Type B pancreatic cell (in vitro differentiated cells): ENCODE measurements around the gene ZNF3. TPM values are rescaled to one million over a fixed set of nuclear protein-coding genes. Genes with fewer than 3 reads are reported as not detected.

ENCODE experiments used
- DNase-seq: peaks from one replicate; pipeline ENCODE4 v3.0.0; 2021; ENCODE audit warnings: mixed read lengths; ENCODE audit not compliant: unreplicated experiment; ENCODE audit errors: extremely low spot score
- H3K27ac Mint-ChIP-seq: 2 replicates; pipeline ENCODE4 v1.8.0; 2021; ENCODE audit warnings: mild to moderate bottlenecking, mixed read lengths
- H3K27me3 Mint-ChIP-seq: 2 replicates; pipeline ENCODE4 v1.8.0; 2021; ENCODE audit warnings: mixed read lengths
- H3K36me3 Mint-ChIP-seq: 2 replicates; pipeline ENCODE4 v1.8.0; 2021; ENCODE audit warnings: mixed read lengths
- H3K4me1 Mint-ChIP-seq: one replicate; pipeline ENCODE4 v1.8.0; 2021; ENCODE audit warnings: mixed read lengths; ENCODE audit not compliant: unreplicated experiment
- H3K4me3 Mint-ChIP-seq: 2 replicates; pipeline ENCODE4 v1.8.0; 2021; ENCODE audit warnings: mild to moderate bottlenecking, mixed read lengths
- H3K9me3 Mint-ChIP-seq: 2 replicates; pipeline ENCODE4 v1.8.0; 2021; ENCODE audit warnings: mixed read lengths
- total RNA-seq: library from RNA; stranded (reverse); gene quantifications from 2 replicates; pipeline ENCODE4 v1.2.1, GENCODE V29; 2021; ENCODE audit warnings: low replicate concordance
- TF ChIP-seq, protein P1 (sequence below): fragments of 200-600 bp; sonication (generic); conservative IDR thresholded peaks from 2 replicates; pipeline ENCODE4 v1.5.0; 2021; ENCODE audit warnings: antibody characterized with exemption, mild to moderate bottlenecking

The ZNF3 gene
- total RNA-seq, 1 donor from 2014 or later = 66.6 TPM

DNA sequence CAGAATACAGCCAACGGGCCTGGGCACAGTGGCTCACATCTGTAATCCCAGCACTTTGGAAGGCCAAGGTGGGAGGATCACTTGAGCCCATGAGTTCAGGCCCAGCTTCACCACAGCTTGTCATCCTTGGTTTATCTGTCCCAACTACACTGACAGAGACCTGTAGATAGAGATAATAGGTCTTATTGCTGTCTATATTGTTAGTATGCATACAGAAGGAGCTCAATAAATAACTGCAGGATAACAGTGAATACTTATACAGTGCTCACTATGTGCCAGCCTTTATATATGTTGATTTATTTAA, 39.2 kb upstream of the ZNF3 start:
- TF ChIP-seq, protein P1, sequence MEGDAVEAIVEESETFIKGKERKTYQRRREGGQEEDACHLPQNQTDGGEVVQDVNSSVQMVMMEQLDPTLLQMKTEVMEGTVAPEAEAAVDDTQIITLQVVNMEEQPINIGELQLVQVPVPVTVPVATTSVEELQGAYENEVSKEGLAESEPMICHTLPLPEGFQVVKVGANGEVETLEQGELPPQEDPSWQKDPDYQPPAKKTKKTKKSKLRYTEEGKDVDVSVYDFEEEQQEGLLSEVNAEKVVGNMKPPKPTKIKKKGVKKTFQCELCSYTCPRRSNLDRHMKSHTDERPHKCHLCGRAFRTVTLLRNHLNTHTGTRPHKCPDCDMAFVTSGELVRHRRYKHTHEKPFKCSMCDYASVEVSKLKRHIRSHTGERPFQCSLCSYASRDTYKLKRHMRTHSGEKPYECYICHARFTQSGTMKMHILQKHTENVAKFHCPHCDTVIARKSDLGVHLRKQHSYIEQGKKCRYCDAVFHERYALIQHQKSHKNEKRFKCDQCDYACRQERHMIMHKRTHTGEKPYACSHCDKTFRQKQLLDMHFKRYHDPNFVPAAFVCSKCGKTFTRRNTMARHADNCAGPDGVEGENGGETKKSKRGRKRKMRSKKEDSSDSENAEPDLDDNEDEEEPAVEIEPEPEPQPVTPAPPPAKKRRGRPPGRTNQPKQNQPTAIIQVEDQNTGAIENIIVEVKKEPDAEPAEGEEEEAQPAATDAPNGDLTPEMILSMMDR = no peak
- DNase-seq = no peak
- no peaks in the 10 kb centered on the region for H3K9me3 Mint-ChIP-seq
- peak overlapping the region; percentile 95 for H3K4me3 Mint-ChIP-seq
- H3K27ac Mint-ChIP-seq = peak overlapping the region; percentile 99
- no peaks in the 10 kb centered on the region for H3K27me3 Mint-ChIP-seq
- H3K36me3 Mint-ChIP-seq = peaks cover 12% of the 10 kb centered on the region
- peaks cover 13% of the 10 kb centered on the region for H3K4me1 Mint-ChIP-seq

DNA sequence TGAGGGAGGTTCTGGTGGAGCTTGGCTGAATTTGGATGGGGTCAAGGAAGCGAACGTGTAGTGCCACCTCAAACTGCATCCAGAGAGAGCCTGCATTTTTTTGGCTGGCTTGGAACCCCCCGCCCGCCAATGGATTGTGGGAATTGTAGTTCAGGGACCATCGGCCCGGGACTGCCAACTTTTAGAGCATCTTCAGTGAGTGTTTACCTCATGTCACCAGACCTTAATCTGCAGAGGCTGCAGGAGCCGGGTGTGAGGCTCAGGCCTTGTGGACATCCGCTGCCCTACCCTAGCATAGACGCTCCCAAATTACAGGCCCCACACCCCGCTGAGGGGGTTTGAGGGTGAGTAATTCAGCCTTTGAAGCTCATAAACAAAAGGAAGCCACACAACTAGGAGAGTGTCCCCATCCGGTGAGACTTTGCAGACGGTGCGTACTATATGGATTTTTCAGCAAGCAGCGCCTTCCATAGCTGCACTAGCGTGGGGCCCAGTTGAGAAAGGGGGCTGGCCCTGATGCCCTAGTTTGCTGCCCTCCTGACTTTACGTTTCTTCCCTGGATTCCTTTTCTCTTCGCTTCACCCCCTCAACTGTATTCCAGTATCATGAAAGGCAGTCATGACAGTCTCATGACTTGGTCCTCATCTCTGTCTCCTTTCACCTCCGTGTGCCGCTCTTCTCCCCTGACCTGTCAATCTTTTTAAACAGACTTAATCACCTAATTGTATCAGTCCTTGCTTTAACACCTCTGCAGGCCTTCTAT, 38.6 kb upstream of the ZNF3 start:
- Mint-ChIP-seq H3K9me3 (no peaks in the 10 kb centered on the region), H3K27me3 (no peaks in the 10 kb centered on the region)

DNA sequence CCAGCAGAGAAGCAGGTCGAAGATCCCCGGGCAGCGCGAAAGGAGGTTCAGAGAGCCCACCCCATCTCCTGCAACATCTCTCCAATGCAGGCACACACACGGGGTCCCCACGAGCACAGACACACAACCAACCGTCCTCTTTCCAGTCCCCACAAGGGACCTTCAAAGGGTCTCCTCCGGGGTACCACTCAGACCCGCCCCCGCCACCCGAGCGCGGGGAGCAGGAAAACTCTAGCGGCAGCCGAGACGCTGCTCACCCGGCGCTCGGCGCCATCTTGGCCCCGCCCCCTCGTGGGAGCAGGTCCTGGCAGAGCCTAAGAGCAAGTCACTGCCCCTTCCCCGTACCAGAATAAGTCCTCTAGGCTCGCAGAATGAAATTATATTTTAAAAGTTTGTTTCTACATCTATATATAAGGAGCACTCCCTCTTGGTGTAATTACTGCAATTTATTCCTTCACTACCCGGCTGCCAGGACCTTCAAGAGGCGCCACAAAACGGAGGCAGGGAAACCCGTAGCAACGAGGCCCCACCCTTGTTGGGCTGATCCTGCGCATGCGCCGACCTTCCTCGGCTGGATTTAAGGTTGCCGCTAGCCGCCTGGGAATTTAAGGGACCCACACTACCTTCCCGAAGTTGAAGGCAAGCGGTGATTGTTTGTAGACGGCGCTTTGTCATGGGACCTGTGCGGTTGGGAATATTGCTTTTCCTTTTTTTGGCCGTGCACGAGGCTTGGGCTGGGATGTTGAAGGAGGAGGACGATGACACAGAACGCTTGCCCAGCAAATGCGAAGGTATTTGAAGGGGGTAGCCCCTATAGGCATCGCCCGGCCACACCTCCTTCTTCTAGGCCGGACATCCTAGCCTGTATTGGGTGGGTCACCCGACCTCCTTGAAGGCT, 37.8 kb upstream of the ZNF3 start, which contains the start of the genes CNPY4 and TAF6:
Gene CNPY4, plus strand, starts transcription at position 563 of the 898 bp plus-strand sequence. Its CDS starts 111 bp downstream, at position 674.
Gene TAF6, minus strand, starts transcription at position 287 of the 898 bp plus-strand sequence. CDS start 5,149 bp downstream, outside the sequence.
- H3K4me1 Mint-ChIP-seq = peaks cover 8% of the 10 kb centered on the region
- H3K36me3 Mint-ChIP-seq = peaks cover 12% of the 10 kb centered on the region
- DNase-seq = peak; percentile 92
- no peaks in the 10 kb centered on the region for H3K27me3 Mint-ChIP-seq
- H3K27ac Mint-ChIP-seq = peak within 1 kb of the TSS; percentile 99
- peak within 1 kb of the TSS; percentile 95 for H3K4me3 Mint-ChIP-seq
- TF ChIP-seq, protein P1 = peak; percentile 43
- no peaks in the 10 kb centered on the region for H3K9me3 Mint-ChIP-seq

More for the DNA sequence above, 38.6 kb upstream of the ZNF3 start:
- peak overlapping the region; percentile 95 for H3K4me3 Mint-ChIP-seq
- H3K27ac Mint-ChIP-seq = peak overlapping the region; percentile 99
- DNase-seq = no peak
- peaks cover 12% of the 10 kb centered on the region for H3K36me3 Mint-ChIP-seq
- H3K4me1 Mint-ChIP-seq = peaks cover 13% of the 10 kb centered on the region
- TF ChIP-seq, protein P1 = no peak

DNA sequence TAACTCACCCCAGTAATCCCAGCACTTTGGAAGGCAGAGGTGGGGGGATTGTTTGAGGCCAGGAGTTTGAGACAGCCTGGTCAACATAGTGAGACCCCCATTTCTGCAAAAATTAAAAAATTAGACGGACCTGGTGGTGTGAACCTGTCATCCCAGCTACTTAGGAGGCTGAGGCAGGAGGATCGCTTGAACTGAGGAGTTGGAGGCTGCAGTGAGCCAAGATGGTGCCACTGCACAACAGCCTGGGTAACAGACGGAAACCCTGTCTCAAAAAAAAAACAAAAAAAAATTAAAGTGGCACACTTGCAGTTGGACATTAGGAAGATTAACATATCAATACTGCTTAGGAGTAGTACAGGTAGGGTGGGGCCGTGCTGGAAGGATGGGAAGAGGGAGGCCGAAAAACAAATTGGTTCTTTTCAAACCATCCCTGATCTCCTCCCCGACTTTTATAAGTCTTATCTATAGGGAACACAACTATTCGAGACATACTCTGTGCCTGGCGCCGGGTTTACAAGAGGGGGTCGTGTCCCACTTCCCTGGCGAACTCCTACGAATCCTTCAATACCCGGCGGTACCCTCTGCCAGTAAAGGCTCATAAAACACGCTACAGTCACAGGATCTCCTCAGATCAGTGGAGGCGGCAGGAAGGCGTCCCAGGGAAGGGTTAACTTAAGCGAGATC, 37.0 kb upstream of the ZNF3 start:
- Mint-ChIP-seq H3K4me1 (peaks cover 7% of the 10 kb centered on the region), H3K4me3 (peak overlapping the region; percentile 95), H3K36me3 (peaks cover 12% of the 10 kb centered on the region), H3K9me3 (no peaks in the 10 kb centered on the region), H3K27me3 (no peaks in the 10 kb centered on the region), H3K27ac (peak overlapping the region; percentile 99)
- DNase-seq = no peak
- TF ChIP-seq, protein P1 = no peak

DNA sequence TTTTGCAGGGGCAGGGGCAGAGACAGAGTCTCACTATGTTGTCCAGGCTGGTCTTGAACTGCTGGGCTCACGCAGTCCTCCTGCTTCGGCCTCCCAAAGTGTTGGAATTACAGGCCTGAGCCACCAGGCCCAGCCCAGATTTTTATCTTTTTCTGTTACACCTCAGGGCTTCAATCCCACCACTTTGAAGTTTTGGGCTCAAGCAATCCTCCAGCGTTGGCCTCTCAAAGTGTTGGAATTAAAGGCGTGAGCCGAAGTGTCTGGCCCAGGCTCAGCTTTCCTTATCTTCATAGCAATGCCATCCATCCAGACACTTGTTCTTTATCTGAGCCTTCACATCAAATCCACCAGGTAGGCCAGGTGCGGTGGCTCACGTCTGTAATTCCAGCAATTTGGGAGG, 33.5 kb upstream of the ZNF3 start:
- Mint-ChIP-seq H3K4me3 (no peak overlapping the region), H3K36me3 (peaks cover 15% of the 10 kb centered on the region), H3K9me3 (no peaks in the 10 kb centered on the region), H3K27ac (no peak overlapping the region), H3K27me3 (no peaks in the 10 kb centered on the region), H3K4me1 (no peaks in the 10 kb centered on the region)
- TF ChIP-seq, protein P1 = no peak
- no peak for DNase-seq
